ENCODE data around the gene ATAD1. TPM values are rescaled to one million over a fixed set of nuclear protein-coding genes. Genes with fewer than 3 reads are reported as not detected.

The ATAD1 gene
- total and polyA plus RNA-seq, 2 of the 8 experiments (the other 6 are each of a cell fraction or from before 2014, with no cell fraction given), result 8.9 to 35.3 TPM

- Histone ChIP-seq H2AFZ (ENCODE audit: low read length) (no peak overlapping the region), H2BK15ac (ENCODE audit: low read length) (no peak overlapping the region), H4K20me1 (replicated peaks in 1 of 2; ENCODE audit: control insufficient read depth in 1 of 2, insufficient read depth in 2 of 2, low read length in 2 of 2) (no peaks in the 10 kb centered on the region), H3K23ac (ENCODE audit: insufficient read length) (no peak overlapping the region), H2AK5ac (ENCODE audit: low read depth, low read length) (no peak overlapping the region), H3K14ac (ENCODE audit: insufficient read length) (no peak overlapping the region), H2BK5ac (ENCODE audit: low read depth, low read length) (no peak overlapping the region), H3K4ac (replicated peaks; ENCODE audit: insufficient read length, low read depth, low read length) (no peak overlapping the region), H3K9ac (replicated peaks in 1 of 4; ENCODE audit: extremely low read depth in 1 of 4, low read depth in 3 of 4, low read length in 3 of 4) (no peak overlapping the region), H3K23me2 (ENCODE audit: low read depth, low read length) (no peaks in the 10 kb centered on the region), H3K79me2 (ENCODE audit: control insufficient read depth in 1 of 2, insufficient read depth in 2 of 2, low read length in 2 of 2) (no peaks in the 10 kb centered on the region), H4K8ac (ENCODE audit: extremely low read depth, insufficient read depth, low read length) (no peak overlapping the region), H3K56ac (replicated peaks; ENCODE audit: insufficient read length, low read depth, low read length) (no peak overlapping the region), H3K4me2 (ENCODE audit: insufficient read depth in 1 of 2, low read depth in 2 of 2, low read length in 2 of 2) (no peak overlapping the region), H3K27ac (ENCODE audit: low read depth, low read length) (no peak overlapping the region), H3K4me3 (ENCODE audit: extremely low read depth in 1 of 4, insufficient read depth in 2 of 4, low read depth in 3 of 4, low read length in 4 of 4) (no peak overlapping the region), H3K18ac (ENCODE audit: extremely low read depth, low read length) (no peak overlapping the region), H4K91ac (replicated peaks; ENCODE audit: insufficient read length, low read length) (no peak overlapping the region), H3K9me3 (ENCODE audit: insufficient read depth in 2 of 2, low read depth in 1 of 2, low read length in 1 of 2) (no peaks in the 10 kb centered on the region), H3K36me3 (ENCODE audit: control insufficient read depth in 2 of 4, insufficient read depth in 4 of 4, low read length in 3 of 4) (no peaks in the 10 kb centered on the region), H4K5ac (ENCODE audit: insufficient read length, low read depth, low read length) (no peak overlapping the region), H2BK12ac (ENCODE audit: low read depth, low read length) (no peak overlapping the region), H3K4me1 (replicated peaks in 1 of 4; ENCODE audit: control insufficient read depth in 3 of 4, insufficient read depth in 4 of 4, low read length in 3 of 4) (no peaks in the 10 kb centered on the region), H3K27me3 (replicated peaks in 1 of 4; ENCODE audit: control insufficient read depth in 3 of 4, extremely low read depth in 1 of 4, insufficient read depth in 3 of 4, low read length in 3 of 4) (no peaks in the 10 kb centered on the region), H2BK120ac (replicated peaks; ENCODE audit: low read depth, low read length) (no peak overlapping the region), H3K79me1 (ENCODE audit: low read depth, low read length) (no peaks in the 10 kb centered on the region), H2BK20ac (ENCODE audit: low read length) (no peak overlapping the region)
- FAIRE-seq (no peak), DNase-seq (ENCODE audit: low read depth in 1 of 2, low spot score in 2 of 2) (no peak)
- WGBS, 2 experiments (ENCODE audit: extremely low coverage in 1 of 2, insufficient coverage in 1 of 2, insufficient read length in 1 of 2, insufficient replicate concordance in 2 of 2, low coverage in 1 of 2, low lambda C conversion rate in 2 of 2, missing lambda C conversion rate in 1 of 2), result 97% methylated on average over 2 of the region's 2 CpGs; no CpG with 5 or more reads in 1 of the 2 experiments
- TF ChIP-seq EGR1 (IDR thresholded peaks at IDR 0.05; ENCODE audit: borderline replicate concordance, low read depth, low read length) (no peak), FOSL1 (IDR thresholded peaks at IDR 0.05; ENCODE audit: insufficient read depth, low read depth, low read length) (no peak), CTBP2 (IDR thresholded peaks at IDR 0.05; ENCODE audit: borderline replicate concordance, insufficient read depth, insufficient read length, low read length) (no peak)
- ChIA-PET CTCF (ENCODE audit: partially characterized antibody) (interaction anchor here (1.2 to 1.8 kb wide), 2 partner anchors 10 to 17 kb away, joined by 4 to 6 read pairs; partner anchors contain the start of gene ATAD1), POLR2A (ENCODE audit: partially characterized antibody) (interaction anchor here (0.6 kb wide), 1 partner anchor 16 kb away, joined by 4 read pairs; no protein-coding TSS in a partner anchor)
Measured at GRCh38 chr10:87827681-87828080, 9.7 kb upstream of the ATAD1 start.

All from H1 (cell line).